C1 segment of cervical spinal cord (tissue), 14 donors: ENCODE data around the gene SNX22.

ENCODE experiments used
- DNase-seq, 14 donors: peaks; one replicate each; lab custom pipeline; 2025; lab: John Stamatoyannopoulos, UW

SNX22 gene

GRCh38 chr15:64134345-64134829 is 17.1 kb upstream of the SNX22 start:
- peak in 11 of 14 donors; percentile 22 to 83 (median 59) for DNase-seq

DNA sequence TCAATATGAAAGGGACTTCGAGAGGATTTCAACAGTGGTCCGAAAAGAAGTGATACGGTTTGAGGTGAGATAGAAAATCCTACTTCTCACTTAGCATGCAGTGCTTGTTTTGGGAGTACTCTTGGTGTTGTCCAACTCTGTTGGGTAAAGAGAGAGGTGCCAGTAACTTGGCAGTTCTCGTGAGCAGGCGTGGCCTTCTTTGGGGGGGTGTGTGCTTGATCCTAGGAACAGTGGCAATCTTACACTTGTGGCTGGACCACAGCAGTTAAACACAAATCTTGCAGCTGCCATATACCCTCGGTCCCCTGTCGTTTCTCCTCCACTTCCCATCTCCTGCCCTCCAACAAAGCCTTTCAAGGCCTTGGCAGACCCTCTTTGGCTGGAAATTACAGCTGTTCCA is 15.2 kb upstream of the SNX22 start:
- no peak for DNase-seq

- DNase-seq, result peak in 8 of 14 donors; percentile 37 to 64 (median 46)
Observed at GRCh38 chr15:64137226-64137833, 14.2 kb upstream of the SNX22 start.

GRCh38 chr15:64138331-64138941 is 13.1 kb upstream of the SNX22 start:
- DNase-seq, result no peak

- peak in 1 of 14 donors; percentile 27 for DNase-seq
Observed at GRCh38 chr15:64141798-64142512, 9.6 kb upstream of the SNX22 start.

- no peak for DNase-seq
Observed at GRCh38 chr15:64143276-64143675, 8.3 kb upstream of the SNX22 start.

DNA sequence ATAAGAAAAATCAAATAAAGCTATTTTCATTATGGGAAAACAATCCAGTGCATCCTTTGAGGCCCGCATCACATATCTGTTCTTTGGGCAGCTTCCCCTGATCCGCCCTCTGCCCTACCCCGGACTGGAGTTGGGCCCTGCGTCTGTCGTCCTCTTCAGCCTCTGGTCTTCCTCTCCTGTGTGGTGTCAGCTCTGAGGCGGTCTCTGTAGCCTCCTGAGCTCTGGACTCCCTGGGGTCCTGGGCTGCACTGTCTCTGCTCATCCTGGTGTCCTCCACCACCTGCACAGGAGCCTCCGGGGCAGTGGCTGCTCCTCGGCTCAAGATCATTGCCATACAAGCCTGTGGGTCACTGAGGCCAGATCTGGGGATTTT is 7.4 kb upstream of the SNX22 start:
- no peak for DNase-seq

DNA sequence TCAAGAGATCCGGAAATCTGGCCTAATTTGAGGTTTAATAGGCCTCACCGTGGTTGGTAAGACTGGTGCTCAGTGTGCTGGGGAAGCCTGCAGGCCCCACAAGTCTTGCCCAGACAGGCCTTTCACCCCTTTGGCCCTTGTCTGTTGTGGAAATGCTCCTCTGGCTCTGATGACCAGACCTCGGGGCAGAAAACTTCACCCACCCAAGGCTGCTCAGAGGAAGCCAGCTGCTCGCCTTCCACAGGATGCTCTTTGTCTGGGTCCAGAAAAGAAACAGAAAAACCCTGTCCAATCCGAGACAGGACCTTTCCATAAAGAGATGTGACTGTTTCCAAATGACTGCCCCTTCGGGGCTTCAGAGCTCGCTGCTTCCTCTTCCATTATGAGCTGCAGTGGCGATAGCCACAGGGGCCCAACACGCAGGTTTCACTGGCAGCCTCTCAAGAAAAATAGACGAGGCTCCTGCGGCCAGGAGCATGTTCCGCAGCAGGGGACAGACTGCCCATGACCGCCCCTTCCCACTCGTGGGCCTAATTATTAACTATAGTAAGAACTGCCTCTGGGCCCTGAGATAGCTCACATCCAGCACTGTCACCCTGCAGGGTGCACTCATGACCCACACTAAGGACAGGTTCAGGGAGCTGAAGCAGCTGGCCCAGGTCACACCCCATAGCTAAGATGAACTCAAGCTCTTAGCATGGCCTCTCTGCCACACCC is 6.8 kb upstream of the SNX22 start:
- DNase-seq, result peak in 6 of 14 donors; percentile 43 to 70 (median 52)

GRCh38 chr15:64146041-64146440 is 5.5 kb upstream of the SNX22 start:
- peak in 2 of 14 donors; percentile 17 to 23 for DNase-seq

- DNase-seq, result no peak
Observed at GRCh38 chr15:64146520-64146884, 5.0 kb upstream of the SNX22 start.

DNA sequence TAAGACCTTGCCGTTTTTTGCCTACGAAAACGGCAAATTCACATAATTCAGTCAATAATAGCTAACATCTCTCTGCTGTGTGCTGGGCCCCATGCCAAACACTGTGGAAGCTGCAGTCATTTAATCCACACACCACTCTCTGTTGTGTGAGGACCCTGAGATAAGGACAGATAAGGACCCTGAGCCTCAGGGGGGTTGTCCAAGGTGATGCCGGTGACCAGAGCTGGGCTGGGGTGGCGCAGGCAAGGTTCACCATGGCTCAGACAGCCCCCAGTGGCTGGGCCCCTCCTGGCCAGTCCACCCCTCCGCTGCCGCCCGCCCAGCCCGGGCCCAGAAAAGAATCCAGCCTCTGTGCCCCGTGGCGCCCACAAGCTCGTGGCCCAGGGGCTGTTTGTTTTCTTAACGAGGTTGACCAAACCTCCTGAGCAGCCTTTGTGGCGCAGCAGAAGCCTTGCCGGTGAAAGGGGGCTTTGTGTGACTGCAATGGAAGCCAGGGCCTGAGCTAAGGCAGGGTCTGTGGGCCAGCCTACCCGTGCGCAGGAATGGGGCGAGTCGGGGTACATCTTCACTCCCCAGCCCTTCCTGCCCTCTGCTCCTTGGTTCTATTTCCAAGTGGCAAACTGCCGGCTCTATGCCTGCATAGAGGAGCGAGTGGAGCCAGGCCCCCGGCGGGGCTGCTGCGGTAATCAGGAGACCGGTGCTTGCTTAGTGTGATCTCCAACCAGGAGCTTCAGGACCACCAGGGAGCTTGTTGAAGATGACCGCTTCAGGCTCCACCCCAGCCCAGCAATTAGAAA is 4.4 kb upstream of the SNX22 start:
- DNase-seq, result peak in 6 of 14 donors; percentile 38 to 64 (median 49)

DNA sequence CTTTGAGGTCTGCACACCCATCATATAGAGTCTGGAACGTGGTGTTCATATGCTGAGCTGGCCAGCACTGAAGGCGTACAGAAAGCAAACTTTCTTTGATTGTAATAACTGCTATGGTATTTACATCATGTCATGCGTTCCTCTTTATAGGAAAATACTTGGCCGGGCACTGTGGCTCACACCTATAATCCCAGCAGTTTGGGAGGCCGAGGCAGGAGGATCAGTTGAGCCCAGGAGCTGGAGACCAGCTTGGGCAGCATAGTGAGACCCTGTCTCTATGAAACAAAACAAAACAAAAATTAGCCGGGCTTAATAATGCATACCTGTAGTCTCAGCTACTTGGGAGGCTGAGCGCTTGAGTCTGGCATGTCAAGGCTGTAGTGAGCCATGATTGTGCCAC is 3.4 kb upstream of the SNX22 start:
- no peak for DNase-seq

GRCh38 chr15:64148581-64148980 is 3.0 kb upstream of the SNX22 start:
- no peak for DNase-seq

DNA sequence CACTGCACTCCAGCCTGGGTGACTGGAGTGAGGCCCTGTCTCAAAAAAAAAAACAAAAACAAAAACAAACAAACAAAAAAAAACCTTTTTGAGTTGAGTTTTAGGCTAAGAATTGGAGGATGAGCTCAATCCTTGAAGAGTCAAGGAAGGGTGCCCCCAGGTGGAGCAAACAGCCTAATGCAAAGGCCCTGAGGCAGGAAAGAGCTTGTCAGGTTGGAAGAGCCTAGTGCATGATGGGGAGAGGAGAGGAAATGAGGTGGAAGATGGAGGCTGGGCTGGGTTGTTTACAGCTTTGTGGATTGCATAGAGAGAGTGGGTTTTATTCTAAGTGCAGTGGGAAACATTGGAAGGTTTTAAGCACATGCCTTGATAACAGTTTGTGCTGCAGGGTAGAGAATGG is 2.1 kb upstream of the SNX22 start:
- DNase-seq, result peak in 1 of 14 donors; percentile 24

- peak in 4 of 14 donors; percentile 31 to 59 (median 52) for DNase-seq
Observed at GRCh38 chr15:64149893-64150578, 1.5 kb upstream of the SNX22 start.

DNA sequence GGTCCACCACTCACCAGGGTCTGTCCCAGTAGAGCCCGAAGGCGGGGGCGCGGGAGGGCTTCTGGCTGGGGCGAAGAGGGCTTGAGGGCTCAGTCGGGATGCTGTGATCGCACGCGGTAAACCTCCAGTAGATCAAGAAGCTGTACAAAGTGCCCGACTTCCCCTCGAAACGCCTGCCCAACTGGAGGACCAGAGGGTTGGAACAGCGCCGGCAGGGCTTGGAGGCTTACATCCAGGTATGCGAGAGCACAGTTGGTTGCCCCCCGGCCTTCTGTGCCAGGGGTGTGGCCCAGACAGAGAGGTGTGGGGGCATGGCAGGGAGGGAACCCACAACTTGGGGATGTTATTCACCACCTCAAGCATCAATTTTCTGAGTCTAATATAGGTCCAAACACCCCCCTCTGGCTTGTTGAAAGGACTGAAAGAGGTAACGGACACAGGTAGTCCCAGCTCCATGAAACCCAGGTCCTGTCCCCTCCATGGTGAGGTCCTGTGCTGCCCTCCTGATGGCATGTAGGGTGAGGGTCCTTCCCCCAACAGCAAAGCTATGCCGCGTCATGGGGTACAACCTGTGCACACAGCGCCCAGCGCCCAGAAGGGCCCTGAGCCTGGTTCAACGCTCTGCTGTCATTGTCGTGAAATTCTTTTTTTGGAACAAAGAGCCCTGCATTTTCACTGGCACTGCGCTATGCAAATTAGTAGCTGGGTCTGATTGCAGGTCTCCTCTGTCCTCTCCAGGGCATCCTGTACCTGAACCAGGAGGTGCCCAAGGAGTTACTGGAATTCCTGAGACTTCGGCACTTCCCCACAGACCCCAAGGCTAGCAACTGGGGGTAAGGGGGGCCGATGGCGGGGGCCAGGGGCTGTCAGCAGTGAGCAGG is 1.2 kb downstream of the SNX22 start:
- peak in 3 of 14 donors; percentile 15 to 35 (median 34) for DNase-seq

DNA sequence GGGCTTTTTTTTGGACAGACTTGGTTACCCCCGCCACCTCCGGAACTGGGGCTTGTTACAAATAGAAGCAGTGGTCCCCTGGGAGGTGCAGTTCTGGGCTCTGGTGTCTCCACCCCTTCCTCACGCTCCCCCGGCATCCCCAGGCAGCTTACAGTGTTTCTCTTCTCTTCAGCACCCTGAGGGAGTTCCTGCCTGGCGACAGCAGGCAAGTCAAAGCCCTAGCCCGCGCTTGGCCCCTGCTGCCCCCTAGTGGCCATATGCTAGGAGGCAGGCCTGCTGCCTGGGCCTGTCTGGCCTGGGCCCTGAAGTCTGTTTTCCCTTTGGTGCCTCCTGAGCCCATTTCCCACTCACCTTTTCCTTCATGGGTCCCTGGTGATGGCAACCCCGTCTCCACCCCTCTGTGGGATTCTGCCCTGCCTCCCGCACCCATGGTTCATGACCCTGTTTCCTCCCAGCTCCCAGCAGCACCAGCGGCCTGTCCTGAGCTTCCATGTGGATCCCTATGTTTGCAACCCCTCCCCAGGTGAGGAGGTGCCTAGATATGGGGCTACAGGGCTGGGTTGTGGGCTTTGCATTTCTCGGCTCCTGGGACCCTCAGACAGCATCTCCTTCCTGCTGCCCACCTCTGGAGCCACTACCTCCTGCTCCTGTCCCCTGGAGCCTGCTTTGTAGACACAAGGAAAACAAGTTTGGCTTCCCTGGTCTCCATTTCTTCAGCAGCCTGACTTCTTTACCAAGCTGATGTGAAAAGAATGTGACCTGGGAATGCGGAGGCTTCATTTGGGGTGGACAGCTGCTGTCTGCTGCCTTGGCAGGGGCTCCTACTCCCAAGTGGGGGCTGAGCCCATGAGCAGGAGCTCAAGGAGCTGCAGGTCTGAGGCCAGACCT is 2.2 kb downstream of the SNX22 start:
- DNase-seq, result peak; percentile 17 to 92 (median 82)

- DNase-seq, result no peak
Observed at GRCh38 chr15:64155802-64156651, 4.5 kb downstream of the SNX22 start.
